ENCODE measurements around the gene GJC2. TPM values are rescaled to one million over a fixed set of nuclear protein-coding genes. Genes with fewer than 3 reads are reported as not detected.

Gene GJC2
- total RNA-seq, 1 experiment from 2014 or later: 0.72 TPM

GRCh38 chr1:228156941-228157728 lies 7.4 kb downstream of the GJC2 start:
- Mint-ChIP-seq H3K4me3 (no peak overlapping the region), H3K4me1 (peaks cover 2% of the 10 kb centered on the region; the same call in 1 of the 2 replicates), H3K27me3 (ENCODE audit: low read depth) (peaks cover 22% of the 10 kb centered on the region), H3K36me3 (no peaks in the 10 kb centered on the region), H3K9me3 (no peaks in the 10 kb centered on the region), H3K27ac (no peak overlapping the region)
- CTCF ChIA-PET: interaction anchor here (0.7 to 1.6 kb wide), 3 partner anchors 8 to 56 kb away, joined by 3 to 6 read pairs (median 6); partner anchors contain the start of gene IBA57
- POLR2A ChIA-PET: no interaction called here
- TF ChIP-seq IRF2 (CRISPR knock-in tag; IDR thresholded peaks at IDR 0.05; ENCODE audit: borderline replicate concordance, low read depth) (no peak), ZNF317 (CRISPR knock-in tag; IDR thresholded peaks at IDR 0.05; ENCODE audit: borderline replicate concordance, low read depth) (no peak)
- DNase-seq (ENCODE audit: low spot score): no peak
- ATAC-seq: no peak

DNA sequence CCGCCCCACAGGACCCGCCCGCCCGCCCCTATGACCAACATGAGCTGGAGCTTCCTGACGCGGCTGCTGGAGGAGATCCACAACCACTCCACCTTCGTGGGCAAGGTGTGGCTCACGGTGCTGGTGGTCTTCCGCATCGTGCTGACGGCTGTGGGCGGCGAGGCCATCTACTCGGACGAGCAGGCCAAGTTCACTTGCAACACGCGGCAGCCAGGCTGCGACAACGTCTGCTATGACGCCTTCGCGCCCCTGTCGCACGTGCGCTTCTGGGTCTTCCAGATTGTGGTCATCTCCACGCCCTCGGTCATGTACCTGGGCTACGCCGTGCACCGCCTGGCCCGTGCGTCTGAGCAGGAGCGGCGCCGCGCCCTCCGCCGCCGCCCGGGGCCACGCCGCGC lies 8.0 kb downstream of the GJC2 start:
- TF ChIP-seq ZSCAN18 (CRISPR knock-in tag; IDR thresholded peaks at IDR 0.05) (no peak), E2F5 (CRISPR knock-in tag; IDR thresholded peaks at IDR 0.05) (no peak), ZNF423 (CRISPR knock-in tag; IDR thresholded peaks at IDR 0.05) (no peak), ZNF232 (CRISPR knock-in tag; IDR thresholded peaks at IDR 0.05) (no peak), CREM (CRISPR knock-in tag; IDR thresholded peaks at IDR 0.05) (no peak), GABPB1 (CRISPR knock-in tag; IDR thresholded peaks at IDR 0.05) (no peak), ESRRA (CRISPR knock-in tag; IDR thresholded peaks at IDR 0.05; ENCODE audit: borderline replicate concordance) (no peak), MYBL2 (CRISPR knock-in tag; IDR thresholded peaks at IDR 0.05) (no peak), ATF2 (CRISPR knock-in tag; IDR thresholded peaks at IDR 0.05; ENCODE audit: borderline replicate concordance, low read depth) (no peak), ZNF425 (CRISPR knock-in tag; conservative IDR thresholded peaks at IDR 0.05) (no peak), NR2C2 (CRISPR knock-in tag; IDR thresholded peaks at IDR 0.05) (no peak), SMAD4 (CRISPR knock-in tag; IDR thresholded peaks at IDR 0.05) (no peak), RORB (CRISPR knock-in tag; IDR thresholded peaks at IDR 0.05) (no peak), PRRX2 (CRISPR knock-in tag; IDR thresholded peaks at IDR 0.05) (no peak)
- TF ChIP-seq, protein P1, sequence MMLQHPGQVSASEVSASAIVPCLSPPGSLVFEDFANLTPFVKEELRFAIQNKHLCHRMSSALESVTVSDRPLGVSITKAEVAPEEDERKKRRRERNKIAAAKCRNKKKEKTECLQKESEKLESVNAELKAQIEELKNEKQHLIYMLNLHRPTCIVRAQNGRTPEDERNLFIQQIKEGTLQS (CRISPR knock-in tag; conservative IDR thresholded peaks at IDR 0.05): no peak
- Mint-ChIP-seq H3K4me1 (peaks cover 5% of the 10 kb centered on the region; the same call in 1 of the 2 replicates), H3K4me3 (no peak overlapping the region), H3K9me3 (no peaks in the 10 kb centered on the region), H3K27me3 (ENCODE audit: low read depth) (peaks cover 22% of the 10 kb centered on the region), H3K27ac (no peak overlapping the region), H3K36me3 (no peaks in the 10 kb centered on the region)
- no peak for ATAC-seq
- no peak for DNase-seq (ENCODE audit: low spot score)
- ChIA-PET CTCF (interaction anchor here (1.3 to 1.6 kb wide), 2 partner anchors 8 to 56 kb away, joined by 6 read pairs; partner anchors contain the start of gene IBA57), POLR2A (interaction anchor here (0.5 kb wide), 1 partner anchor 1848 kb away, joined by 3 read pairs; no protein-coding TSS in a partner anchor)
